Stimulated activated CD4-positive, alpha-beta T cell treated with anti-CD3 and anti-CD28 coated beads, Interleukin-4, amount 100 ng/mL, for 48 hours (primary cell): Measurements from ENCODE around the gene KCNK3.
"Not testable (repeated sequence)": the region's sequence is repeated elsewhere in the genome, so short reads cannot be mapped to it uniquely, and the experiment has no call there.

Experiments used
- DNase-seq, 2 donors: peaks; one replicate each; pipeline ENCODE4 v3.0.0-alpha.2; 2020; ENCODE audit warnings: low read depth in 2 of 2

Gene KCNK3

DNA sequence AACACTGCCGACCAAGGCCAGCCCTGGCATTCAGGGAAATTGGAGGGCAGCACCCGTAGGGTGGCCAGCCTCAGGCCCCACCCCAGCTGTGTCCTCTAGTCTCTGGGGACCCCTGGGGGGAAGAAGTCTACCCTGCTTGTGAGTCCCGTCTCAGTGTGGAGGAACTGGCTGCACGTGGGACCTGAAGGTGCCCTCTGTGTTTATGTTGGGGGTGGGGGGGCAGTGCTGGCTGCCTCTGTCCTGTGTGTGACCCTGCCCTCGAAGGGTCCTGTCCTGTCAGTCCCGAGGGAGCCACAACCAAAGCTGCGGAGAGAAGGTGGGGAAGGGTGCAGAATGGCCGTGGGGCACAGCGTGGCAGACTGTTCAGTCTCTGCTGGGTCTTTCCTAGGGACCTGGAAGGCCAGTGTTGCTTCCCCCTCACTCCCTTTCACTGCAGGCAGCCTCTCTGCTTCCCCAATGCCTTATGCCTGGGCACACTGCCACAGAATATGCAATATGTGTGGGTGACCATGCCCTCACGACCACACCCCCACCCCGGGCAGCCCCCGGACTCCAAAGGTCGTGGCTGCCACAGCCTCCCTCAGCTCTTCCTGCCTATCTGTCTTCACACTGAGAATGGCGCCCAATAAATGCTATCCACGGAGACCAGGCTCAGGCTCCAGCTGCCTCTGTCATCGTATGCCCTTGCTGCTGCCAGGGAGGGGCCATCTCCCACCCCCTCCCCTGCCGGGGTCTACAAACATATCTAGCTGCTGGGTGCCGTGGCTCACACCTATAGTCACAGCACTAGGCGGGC lies 38.2 kb downstream of the KCNK3 start:
- DNase-seq = no peak

GRCh38 chr2:26731714-26732113 lies 39.2 kb downstream of the KCNK3 start:
- no peak for DNase-seq

DNA sequence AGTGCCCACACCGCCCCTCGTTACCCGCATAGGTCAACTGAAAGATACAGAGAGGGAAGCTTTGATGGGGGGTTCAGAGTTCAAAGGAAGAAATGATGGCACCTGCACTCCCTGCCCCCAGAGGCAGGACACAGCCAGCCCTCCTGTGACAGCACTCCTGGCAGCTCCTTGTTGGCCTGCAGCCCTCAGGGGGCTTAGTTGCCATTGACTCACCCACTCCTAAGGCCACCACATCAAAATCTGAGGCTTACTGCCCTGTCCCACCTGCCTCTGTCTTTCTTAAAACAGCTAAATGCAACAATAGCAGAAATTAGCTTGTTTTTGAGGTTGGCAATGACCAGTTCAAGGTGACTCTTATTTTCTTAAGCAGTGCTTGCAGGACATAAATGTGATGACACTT lies 39.9 kb downstream of the KCNK3 start:
- no peak for DNase-seq

DNA sequence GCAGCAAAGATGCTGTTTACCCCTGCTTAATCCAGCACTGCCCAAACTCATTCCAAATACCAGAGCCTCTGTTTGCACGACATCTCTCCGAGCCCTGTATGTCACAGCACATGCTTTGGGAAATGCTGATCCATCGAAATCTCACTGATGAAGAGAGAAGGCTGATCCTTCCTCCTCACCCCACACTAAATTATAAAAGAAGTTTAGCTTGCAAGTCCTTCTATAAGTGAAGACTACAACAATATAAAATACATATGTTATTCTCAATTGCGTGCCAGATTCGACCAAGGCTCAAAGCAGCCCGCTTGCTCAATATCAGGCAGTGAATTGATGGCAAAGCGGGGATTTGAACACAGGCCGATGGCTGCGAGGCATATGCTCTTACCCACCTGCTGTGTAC lies 40.9 kb downstream of the KCNK3 start:
- no peak for DNase-seq

DNA sequence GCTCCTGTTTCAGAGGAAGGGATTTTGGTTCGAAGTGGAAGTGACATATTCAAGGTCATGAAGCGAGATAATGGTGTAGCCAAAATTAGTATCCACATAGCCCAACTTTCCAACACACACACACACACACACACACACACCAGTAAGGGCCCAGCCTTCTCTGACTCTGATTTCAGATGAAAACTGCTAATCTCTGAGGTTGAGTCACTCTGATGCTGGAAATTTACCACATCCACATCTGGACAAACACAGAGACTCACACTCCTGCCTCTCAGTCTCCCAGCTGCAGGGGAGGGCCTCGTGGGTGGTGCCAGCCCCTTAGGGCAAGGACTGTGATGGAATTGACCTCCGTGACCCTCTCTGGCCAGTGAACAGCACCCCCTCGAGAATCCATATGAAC lies 42.6 kb downstream of the KCNK3 start:
- DNase-seq = no peak

- no peak for DNase-seq
Measured at GRCh38 chr2:26735883-26736588, 43.5 kb downstream of the KCNK3 start.

GRCh38 chr2:26737221-26737620 lies 44.7 kb downstream of the KCNK3 start:
- DNase-seq = no peak

DNA sequence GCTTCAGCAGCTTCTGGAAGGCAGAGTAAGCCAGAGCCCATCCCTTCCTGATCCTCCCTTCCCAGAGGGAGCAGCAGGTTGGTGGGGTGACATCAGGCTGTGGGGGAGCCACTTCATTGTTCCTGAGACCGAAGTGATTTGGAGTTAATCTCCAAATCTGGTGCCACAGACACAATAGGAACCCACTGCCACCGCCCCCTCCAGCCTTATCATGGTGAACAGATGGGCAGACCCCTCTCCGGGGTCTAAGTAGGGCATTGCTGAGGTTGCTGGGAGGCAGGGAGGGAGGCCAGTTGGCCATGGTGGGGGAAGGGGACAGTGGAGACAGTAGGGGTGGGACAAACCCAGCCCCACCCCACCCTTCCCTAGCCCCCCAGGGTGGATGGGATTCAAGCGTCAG lies 46.0 kb downstream of the KCNK3 start:
- DNase-seq = no peak

- DNase-seq = no peak
Measured at GRCh38 chr2:26739514-26739913, 47.0 kb downstream of the KCNK3 start.

- no peak for DNase-seq
Measured at GRCh38 chr2:26740346-26740745, 47.8 kb downstream of the KCNK3 start.

DNA sequence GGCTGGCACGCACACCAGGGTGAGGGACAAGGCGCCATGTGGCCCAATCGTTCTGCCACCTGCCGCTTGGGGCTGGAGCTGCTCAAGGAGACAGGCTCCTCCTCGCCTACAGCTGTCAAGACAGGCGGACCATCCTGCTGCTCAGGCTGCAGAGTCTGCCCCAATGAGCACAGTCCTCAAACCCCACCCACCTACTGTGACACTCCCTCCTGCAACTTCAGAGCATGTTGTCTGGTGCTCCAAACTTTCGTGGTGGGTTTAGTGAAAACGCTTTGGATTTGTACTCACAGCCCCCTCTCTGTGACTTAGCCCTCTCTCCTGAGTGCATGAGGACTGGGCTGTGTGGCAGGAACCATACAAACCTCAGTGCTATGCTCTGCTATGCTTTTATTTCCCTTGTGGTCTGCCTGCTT lies 48.4 kb downstream of the KCNK3 start:
- DNase-seq = no peak

DNA sequence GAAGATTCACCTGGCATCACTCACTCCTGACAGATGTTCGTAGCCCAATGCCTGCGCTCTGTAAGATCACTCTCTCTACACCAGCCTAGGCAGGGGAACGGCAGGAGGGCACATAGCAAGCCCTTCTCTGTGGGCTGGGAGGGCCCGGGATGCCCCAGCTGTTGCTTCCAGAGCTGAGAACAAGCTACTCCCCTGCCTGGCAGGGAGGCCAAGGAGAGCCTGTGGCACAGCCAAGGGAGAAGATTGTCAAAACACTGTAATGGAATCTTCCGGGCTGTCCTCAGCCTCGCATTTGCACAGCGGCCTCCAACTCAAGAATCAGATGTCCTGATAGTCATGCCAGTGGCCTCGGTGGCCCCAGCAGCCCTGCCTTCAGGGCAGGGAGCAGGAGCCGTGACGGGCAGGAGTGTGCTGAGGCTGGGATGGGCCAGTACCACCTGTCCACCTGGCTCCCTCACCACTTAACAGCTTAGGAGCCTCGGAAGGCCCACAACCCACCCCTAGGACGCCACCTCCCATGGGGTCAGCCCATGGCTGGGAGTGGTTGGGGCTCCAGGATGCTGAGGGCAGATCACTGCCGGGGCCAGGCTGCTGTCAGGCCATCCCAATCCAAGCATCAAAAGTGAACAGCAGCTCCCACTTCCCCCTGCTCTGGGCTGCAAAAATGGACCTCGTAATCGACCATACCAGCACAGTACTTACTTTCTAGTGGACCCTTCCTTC lies 49.7 kb downstream of the KCNK3 start:
- no peak for DNase-seq

- DNase-seq = no peak
Measured at GRCh38 chr2:26743852-26744251, 51.3 kb downstream of the KCNK3 start.

GRCh38 chr2:26744953-26745352 lies 52.4 kb downstream of the KCNK3 start:
- no peak for DNase-seq

GRCh38 chr2:26745609-26746327 lies 53.2 kb downstream of the KCNK3 start:
- DNase-seq = peak; percentile 71 to 80

DNA sequence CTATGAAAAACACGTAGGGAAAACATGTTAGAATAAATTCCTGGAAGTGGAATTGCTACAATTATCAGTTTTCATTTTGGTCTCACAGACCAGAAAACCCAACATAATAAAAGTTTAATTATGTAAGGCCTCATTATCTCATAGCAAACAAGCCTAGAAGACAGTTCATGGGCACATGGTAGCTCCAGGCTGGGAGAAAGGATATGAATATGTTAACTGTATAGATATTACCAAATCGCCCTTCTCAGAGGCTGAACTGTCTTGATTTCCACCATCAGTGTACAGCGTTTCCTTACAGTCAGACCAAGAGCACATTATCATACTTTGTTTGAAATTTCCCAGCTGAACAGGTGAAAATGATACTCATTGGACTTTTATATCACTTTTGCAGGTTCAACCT lies 54.4 kb downstream of the KCNK3 start:
- DNase-seq = no peak

DNA sequence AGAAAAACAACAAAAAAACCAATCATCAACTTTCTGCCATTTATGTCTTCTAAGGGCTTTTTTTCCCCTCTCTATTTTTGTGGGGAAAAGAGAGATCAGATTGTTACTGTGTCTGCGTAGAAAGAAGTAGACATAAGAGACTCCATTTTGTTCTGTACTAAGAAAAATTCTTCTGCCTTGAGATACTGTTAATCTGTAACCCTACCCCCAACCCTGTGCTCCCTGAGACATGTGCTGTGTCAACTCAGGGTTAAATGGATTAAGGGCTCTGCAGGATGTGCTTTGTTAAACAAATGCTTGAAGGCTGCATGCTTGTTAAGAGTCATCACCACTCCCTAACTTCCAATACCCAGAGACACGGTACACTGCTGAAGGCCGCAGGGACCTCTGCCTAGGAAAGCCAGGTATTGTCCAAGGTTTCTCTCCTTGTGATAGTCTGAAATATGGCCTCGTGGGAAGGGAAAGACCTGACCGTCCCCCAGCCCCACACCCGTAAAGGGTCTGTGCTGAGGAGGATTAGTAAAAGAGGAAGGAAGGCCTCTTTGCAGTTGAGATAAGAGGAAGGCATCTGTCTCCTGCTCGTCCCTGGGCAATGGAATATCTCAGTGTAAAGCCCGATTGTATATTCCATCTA lies 57.4 kb downstream of the KCNK3 start:
- DNase-seq = not testable (repeated sequence)

DNA sequence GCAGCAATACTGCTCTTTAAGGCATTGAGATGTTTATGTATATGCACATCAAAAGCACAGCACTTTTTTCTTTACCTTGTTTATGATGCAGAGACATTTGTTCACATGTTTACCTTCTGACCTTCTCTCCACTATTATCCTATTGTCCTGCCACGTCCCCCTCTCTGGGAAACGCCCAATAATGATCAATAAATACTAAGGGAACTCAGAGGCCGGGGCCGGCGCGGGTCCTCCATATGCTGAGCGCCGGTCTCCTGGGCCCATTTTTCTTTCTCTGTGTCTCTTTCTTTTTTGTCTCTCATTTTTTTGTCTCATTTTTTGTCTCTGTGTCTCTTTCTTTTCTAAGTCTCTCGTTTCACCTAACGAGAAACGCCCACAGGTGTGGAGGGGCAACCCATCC lies 57.9 kb downstream of the KCNK3 start:
- not testable (repeated sequence) for DNase-seq

- no peak for DNase-seq
Measured at GRCh38 chr2:26752656-26753055, 60.1 kb downstream of the KCNK3 start.

GRCh38 chr2:26754539-26754938 lies 62.0 kb downstream of the KCNK3 start:
- DNase-seq = no peak

DNA sequence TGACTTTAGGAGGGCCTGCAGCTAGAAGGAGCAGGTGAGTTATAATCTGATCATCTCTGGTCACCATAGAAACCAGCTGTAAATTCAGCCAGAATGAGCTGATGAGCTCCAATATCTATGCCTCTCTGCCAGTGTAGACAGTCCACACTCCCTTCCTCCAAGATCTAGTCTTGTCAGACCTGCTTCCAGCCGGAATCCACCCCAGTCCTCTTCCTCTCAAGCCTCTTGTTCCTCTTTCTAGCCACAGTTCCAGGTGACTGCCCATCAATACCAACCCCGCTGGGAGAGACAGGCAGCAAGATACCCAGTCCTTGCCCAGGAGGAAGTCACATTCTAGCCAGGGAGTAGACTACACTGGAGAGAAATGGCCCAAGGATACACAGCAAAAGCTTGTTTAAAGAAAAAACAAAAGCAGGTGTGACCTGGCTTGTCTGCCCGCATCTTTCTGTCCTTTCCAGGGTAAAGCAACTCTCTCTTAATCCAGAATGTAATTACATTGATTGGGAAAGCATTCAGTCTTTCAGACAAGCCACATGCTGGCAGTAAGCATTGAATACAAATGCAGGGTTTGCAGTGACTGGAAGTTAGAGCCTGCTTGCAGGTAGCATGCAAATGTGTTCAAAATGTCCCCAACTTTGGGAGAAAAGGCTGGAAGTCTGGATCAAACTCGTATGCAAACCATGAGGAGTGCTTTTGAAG lies 62.6 kb downstream of the KCNK3 start:
- no peak for DNase-seq
